Measurements from ENCODE around the gene NT5E. TPM values are rescaled to one million over a fixed set of nuclear protein-coding genes. Genes with fewer than 3 reads are reported as not detected.
"Not testable (repeated sequence)": the region's sequence is repeated elsewhere in the genome, so short reads cannot be mapped to it uniquely, and the experiment has no call there.

NT5E gene
- 0.61 TPM for polyA plus RNA-seq (2012; ENCODE audit: insufficient read depth, insufficient read length)

GRCh38 chr6:85449818-85450759 lies at the start of gene NT5E:
Gene NT5E, plus strand, starts transcription at chr6:85450083. Its CDS starts 57 bp downstream, at chr6:85450140.
- DNase-seq (ENCODE audit: low read depth, low spot score): no peak
- H3K4me3 ChIP-seq (ENCODE audit: low read length): peak within 1 kb of the TSS; percentile 57

- no peak overlapping the region for H3K4me3 ChIP-seq (ENCODE audit: low read length)
- DNase-seq (ENCODE audit: low read depth, low spot score): no peak
These were observed 49.6 kb upstream of the NT5E start for GRCh38 chr6:85400331-85400730.

GRCh38 chr6:85401186-85402021 lies 48.5 kb upstream of the NT5E start:
- no peak overlapping the region for H3K4me3 ChIP-seq (ENCODE audit: low read length)
- no peak for DNase-seq (ENCODE audit: low read depth, low spot score)

- DNase-seq (ENCODE audit: low read depth, low spot score): no peak
- no peak overlapping the region for H3K4me3 ChIP-seq (ENCODE audit: low read length)
These were observed 47.8 kb upstream of the NT5E start for GRCh38 chr6:85402071-85402470.

GRCh38 chr6:85402922-85403321 lies 47.0 kb upstream of the NT5E start:
- no peak overlapping the region for H3K4me3 ChIP-seq (ENCODE audit: low read length)
- no peak for DNase-seq (ENCODE audit: low read depth, low spot score)

GRCh38 chr6:85403331-85404015 lies 46.4 kb upstream of the NT5E start:
- H3K4me3 ChIP-seq (ENCODE audit: low read length): no peak overlapping the region
- no peak for DNase-seq (ENCODE audit: low read depth, low spot score)

- H3K4me3 ChIP-seq (ENCODE audit: low read length); DNase-seq (ENCODE audit: low read depth, low spot score): not testable (repeated sequence)
These were observed 45.8 kb upstream of the NT5E start for GRCh38 chr6:85404016-85404563.

GRCh38 chr6:85404564-85405174 lies 45.2 kb upstream of the NT5E start:
- H3K4me3 ChIP-seq (ENCODE audit: low read length): no peak overlapping the region
- DNase-seq (ENCODE audit: low read depth, low spot score): no peak

GRCh38 chr6:85405175-85405852 lies 44.6 kb upstream of the NT5E start:
- no peak overlapping the region for H3K4me3 ChIP-seq (ENCODE audit: low read length)
- peak; percentile 61 for DNase-seq (ENCODE audit: low read depth, low spot score)

GRCh38 chr6:85405853-85406198 lies 44.1 kb upstream of the NT5E start:
- no peak overlapping the region for H3K4me3 ChIP-seq (ENCODE audit: low read length)
- no peak for DNase-seq (ENCODE audit: low read depth, low spot score)

GRCh38 chr6:85406641-85407075 lies 43.2 kb upstream of the NT5E start:
- DNase-seq (ENCODE audit: low read depth, low spot score): no peak
- H3K4me3 ChIP-seq (ENCODE audit: low read length): no peak overlapping the region

GRCh38 chr6:85408039-85408438 lies 41.8 kb upstream of the NT5E start:
- H3K4me3 ChIP-seq (ENCODE audit: low read length): no peak overlapping the region
- DNase-seq (ENCODE audit: low read depth, low spot score): no peak

GRCh38 chr6:85412911-85413430 lies 36.9 kb upstream of the NT5E start:
- no peak overlapping the region for H3K4me3 ChIP-seq (ENCODE audit: low read length)
- DNase-seq (ENCODE audit: low read depth, low spot score): no peak

- no peak overlapping the region for H3K4me3 ChIP-seq (ENCODE audit: low read length)
- DNase-seq (ENCODE audit: low read depth, low spot score): no peak
These were observed 33.8 kb upstream of the NT5E start for GRCh38 chr6:85416049-85416448.

GRCh38 chr6:85416766-85417165 lies 33.1 kb upstream of the NT5E start:
- DNase-seq (ENCODE audit: low read depth, low spot score): no peak
- no peak overlapping the region for H3K4me3 ChIP-seq (ENCODE audit: low read length)

- no peak overlapping the region for H3K4me3 ChIP-seq (ENCODE audit: low read length)
- no peak for DNase-seq (ENCODE audit: low read depth, low spot score)
These were observed 32.5 kb upstream of the NT5E start for GRCh38 chr6:85417336-85417735.

GRCh38 chr6:85418059-85418458 lies 31.8 kb upstream of the NT5E start:
- no peak for DNase-seq (ENCODE audit: low read depth, low spot score)

More at GRCh38 chr6:85418059-85418458, 31.8 kb upstream of the NT5E start:
- no peak overlapping the region for H3K4me3 ChIP-seq (ENCODE audit: low read length)
